ENCODE measurements around the gene SOS2.

GRCh38 chr14:50191499-50191898 lies 39.9 kb downstream of the SOS2 start:
- TF ChIP-seq CTCF (conservative IDR thresholded peaks at IDR 0.05; ENCODE audit: low read depth, low read length) (no peak), EZH2 (IDR thresholded peaks at IDR 0.05; ENCODE audit: borderline replicate concordance, low read depth, low read length, poor library complexity, severe bottlenecking) (no peak)

All from A673 (cell line).